Right cardiac atrium (tissue), 5 donors: ENCODE results near the gene ATOSA. TPM values are rescaled to one million over a fixed set of nuclear protein-coding genes. Genes with fewer than 3 reads are reported as not detected.

Source experiments
- ATAC-seq, 2 donors: fragments of 200-7000 bp; cut with Tn5 transposase; one replicate each; pipeline versions ENCODE4 v1.8.0 to v1.9.1; 2020; ENCODE audit warnings: moderate library complexity in 2 of 2, mild to moderate bottlenecking in 1 of 2
- DNase-seq, 3 donors: peaks; one replicate each; pipeline ENCODE4 v3.0.0-alpha.2; 2020
- H3K27ac ChIP-seq: one replicate; pipeline ENCODE4 v1.5.1; 2013; ENCODE audit warnings: mild to moderate bottlenecking, low read length, control low read depth, moderate library complexity
- H3K27me3 ChIP-seq: one replicate; pipeline ENCODE4 v1.6.1; 2013; ENCODE audit not compliant: control insufficient read depth, insufficient read depth
- H3K4me1 ChIP-seq: one replicate; pipeline ENCODE4 v1.6.1; 2013; ENCODE audit warnings: low read length; ENCODE audit not compliant: control insufficient read depth, insufficient read depth
- H3K4me3 ChIP-seq: one replicate; pipeline ENCODE4 v1.5.1; 2013; ENCODE audit warnings: low read length, control low read depth
- H3K9me3 ChIP-seq: one replicate; pipeline ENCODE4 v1.6.1; 2013; ENCODE audit warnings: low read length; ENCODE audit not compliant: control insufficient read depth
- WGBS: extraction: QIAGEN DNeasy Blood & Tissue Kit; methylation state at CpG from one replicate; pipeline ENCODE4 v1.1.7; 2013; 5-methylcytosine and 5-hydroxymethylcytosine counted together
- intact Hi-C, 4 donors: fragments of 100-400 bp; cut with DNase I; formaldehyde crosslinking; loops; one replicate each; pipeline versions ENCODE4 v1.11.0 to v1.14.0; 2022 to 2023
- polyA plus RNA-seq: library from polyadenylated mRNA; stranded (reverse); fragments of 200-250 nt; gene quantifications from one replicate; pipeline ENCODE4 v1.2.3, GENCODE V29; 2013
- total RNA-seq, 4 donors: library from RNA; stranded (reverse); fragmentation: NEBNext Ultra II Directional; extraction: Animal tissue kit (Norgen Biotek cat#: 25700); gene quantifications; one replicate each; pipeline ENCODE4 v1.2.1, GENCODE V29; 2021
- donor health status: healthy with polysubstance abuse.
- donor health status: DM: no; HTN: yes; CAD: no.
- donor health status: DM: no; HTN: no; CAD: no.
- donor health status: DM: no; HTN: yes; CAD: no; lungs with severe emphysema.
- donor health status: DM: yes; HTN: yes; CAD: no.

Gene ATOSA
- total and polyA plus RNA-seq, 5 donors = 29.3 to 51.7 (median 33.2) TPM

- intact Hi-C loops = no loop called here
- no peak overlapping the region for H3K27ac ChIP-seq
Measured at GRCh38 chr15:52682200-52682599, 3.0 kb upstream of the ATOSA start.

DNA sequence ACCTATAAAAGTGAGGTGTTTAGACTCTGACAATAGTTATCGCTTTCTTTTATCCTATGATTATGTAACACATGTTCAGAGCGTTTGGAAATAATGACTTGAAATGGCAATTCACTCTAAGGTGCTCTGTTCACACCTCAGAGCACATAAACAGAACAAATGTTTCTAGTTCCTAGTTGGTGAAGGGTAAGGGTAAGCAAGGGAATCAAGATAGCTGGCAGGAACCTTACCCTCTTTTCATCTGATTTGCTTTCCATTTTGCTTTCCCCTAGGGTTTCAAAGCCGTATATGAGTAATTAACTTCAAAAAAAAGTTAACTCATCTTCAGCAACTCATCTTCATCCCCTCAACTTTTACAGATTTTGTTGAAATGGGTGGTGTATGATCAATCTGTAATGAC, 2.3 kb upstream of the ATOSA start:
- no peak for ATAC-seq
- 94% methylated on average over 3 of the region's 3 CpGs for WGBS
- H3K27ac ChIP-seq = no peak overlapping the region
- H3K4me1 ChIP-seq = no peaks in the 10 kb centered on the region
- DNase-seq = no peak
- H3K9me3 ChIP-seq = no peaks in the 10 kb centered on the region
- H3K4me3 ChIP-seq = no peak overlapping the region
- no peaks in the 10 kb centered on the region for H3K27me3 ChIP-seq
- intact Hi-C loops = no loop called here

More at GRCh38 chr15:52682200-52682599, 3.0 kb upstream of the ATOSA start:
- ATAC-seq (no peak), DNase-seq (no peak)
- Histone ChIP-seq H3K4me1 (no peaks in the 10 kb centered on the region), H3K4me3 (no peak overlapping the region), H3K27me3 (no peaks in the 10 kb centered on the region), H3K9me3 (no peaks in the 10 kb centered on the region)

GRCh38 chr15:52680761-52681160, 1.6 kb upstream of the ATOSA start:
- ATAC-seq = no peak
- intact Hi-C loops = no loop called here
- no peak for DNase-seq
- H3K4me1 ChIP-seq = no peaks in the 10 kb centered on the region
- no peaks in the 10 kb centered on the region for H3K27me3 ChIP-seq
- H3K27ac ChIP-seq = no peak overlapping the region
- no peak overlapping the region for H3K4me3 ChIP-seq
- no peaks in the 10 kb centered on the region for H3K9me3 ChIP-seq

GRCh38 chr15:52680041-52680391, 828 bp upstream of the ATOSA start:
- WGBS = 24% methylated on average over 3 of the region's 3 CpGs
- peak overlapping the region; percentile 82 for H3K4me3 ChIP-seq
- intact Hi-C loops = no loop called here

DNA sequence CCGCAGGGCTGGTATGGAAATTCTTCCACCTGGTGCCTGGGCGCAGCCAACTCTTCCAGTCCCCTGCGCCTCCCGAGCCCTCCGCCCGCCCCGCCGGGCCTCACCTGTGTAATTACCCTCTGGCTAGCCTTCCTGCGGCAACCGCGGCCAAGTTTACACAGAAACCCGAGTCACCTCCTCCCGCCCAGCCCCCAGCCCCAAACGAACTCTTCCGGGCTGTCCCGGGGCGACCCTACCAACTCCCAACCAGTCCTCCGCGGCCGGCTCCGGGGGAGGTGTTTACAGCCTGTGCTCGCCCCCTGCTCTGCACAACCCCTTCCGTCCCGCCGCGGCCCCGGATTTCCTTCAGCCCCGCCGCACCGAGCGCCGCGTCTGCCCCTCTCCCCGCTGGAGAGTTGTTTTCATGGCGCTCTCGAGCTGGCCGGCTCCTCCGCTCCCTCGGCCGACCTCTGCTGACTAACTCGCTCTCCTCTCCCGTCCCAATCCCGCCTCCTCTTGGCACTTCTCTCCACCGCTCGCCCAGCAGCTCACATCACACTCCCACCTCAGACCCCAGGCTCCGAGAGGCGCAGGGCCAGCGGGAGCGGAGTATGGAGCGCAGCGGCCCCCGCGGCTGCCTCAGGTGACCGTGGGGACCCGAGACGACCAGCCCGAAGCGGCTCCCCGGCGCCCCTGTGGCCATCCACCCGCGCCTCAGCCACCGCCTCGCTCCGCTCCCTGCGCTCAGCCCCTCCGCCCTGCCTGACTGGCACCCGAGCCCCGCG, 538 bp downstream of the ATOSA start:
- Histone ChIP-seq H3K27ac (peak overlapping the region; percentile 97), H3K4me1 (no peaks in the 10 kb centered on the region), H3K27me3 (no peaks in the 10 kb centered on the region), H3K4me3 (peak overlapping the region; percentile 82), H3K9me3 (no peaks in the 10 kb centered on the region)
- WGBS = under 1% methylated on average over 70 of the region's 70 CpGs
- DNase-seq (peak; percentile 74 to 87 (median 87)), ATAC-seq (peak; percentile 79 to 82)
- intact Hi-C loops = no loop called here

More at GRCh38 chr15:52680041-52680391, 828 bp upstream of the ATOSA start:
- H3K9me3 ChIP-seq = no peaks in the 10 kb centered on the region
- no peaks in the 10 kb centered on the region for H3K4me1 ChIP-seq
- H3K27ac ChIP-seq = peak overlapping the region; percentile 86
- ATAC-seq = no peak
- H3K27me3 ChIP-seq = no peaks in the 10 kb centered on the region
- DNase-seq = no peak

GRCh38 chr15:52677593-52678467, 1.4 kb downstream of the ATOSA start:
- no peaks in the 10 kb centered on the region for H3K27me3 ChIP-seq
- DNase-seq (peak; percentile 56 to 88 (median 82)), ATAC-seq (peak; percentile 67 to 74)
- peak overlapping the region; percentile 97 for H3K27ac ChIP-seq
- H3K9me3 ChIP-seq = no peaks in the 10 kb centered on the region
- no peaks in the 10 kb centered on the region for H3K4me1 ChIP-seq
- intact Hi-C loops = no loop called here
- peak overlapping the region; percentile 82 for H3K4me3 ChIP-seq
- 2% methylated on average over 16 of the region's 16 CpGs for WGBS

- intact Hi-C loops = no loop called here
- ATAC-seq (no peak), DNase-seq (no peak)
- no peaks in the 10 kb centered on the region for H3K27me3 ChIP-seq
- H3K4me1 ChIP-seq = no peaks in the 10 kb centered on the region
- no peak overlapping the region for H3K27ac ChIP-seq
- H3K4me3 ChIP-seq = no peak overlapping the region
- 83% methylated on average over 4 of the region's 4 CpGs for WGBS
- H3K9me3 ChIP-seq = no peaks in the 10 kb centered on the region
Measured at GRCh38 chr15:52674831-52675230, 4.4 kb downstream of the ATOSA start.

DNA sequence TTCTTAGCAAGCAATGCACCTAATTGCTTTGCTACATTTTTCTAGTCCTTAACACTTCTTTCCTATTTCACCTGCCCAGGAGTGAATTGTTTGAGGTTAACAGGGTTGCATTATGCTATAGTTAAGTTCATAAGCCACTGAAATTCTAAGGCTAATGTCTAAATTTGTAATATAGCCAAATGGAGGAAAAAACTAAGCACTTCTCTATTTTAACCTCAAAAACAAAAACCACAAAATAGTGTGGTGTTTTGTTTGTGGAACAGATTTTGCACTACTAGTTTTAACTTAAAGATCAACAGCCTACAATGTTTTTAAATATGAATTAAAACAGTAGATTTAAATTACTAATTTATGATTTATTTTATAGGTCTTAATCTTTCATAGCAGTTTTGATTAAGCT, 5.5 kb downstream of the ATOSA start:
- no peak for DNase-seq
- no peak overlapping the region for H3K27ac ChIP-seq
- intact Hi-C loops = no loop called here
- no peaks in the 10 kb centered on the region for H3K9me3 ChIP-seq
- no peaks in the 10 kb centered on the region for H3K27me3 ChIP-seq
- no peaks in the 10 kb centered on the region for H3K4me1 ChIP-seq
- H3K4me3 ChIP-seq = no peak overlapping the region
- no peak for ATAC-seq

- Histone ChIP-seq H3K4me1 (no peaks in the 10 kb centered on the region), H3K4me3 (no peak overlapping the region), H3K9me3 (no peaks in the 10 kb centered on the region), H3K27me3 (no peaks in the 10 kb centered on the region), H3K27ac (no peak overlapping the region)
- ATAC-seq (no peak), DNase-seq (no peak)
- intact Hi-C loops = no loop called here
- 85% methylated on average over 2 of the region's 2 CpGs for WGBS
Measured at GRCh38 chr15:52673312-52673711, 5.9 kb downstream of the ATOSA start.

- Histone ChIP-seq H3K4me1 (no peaks in the 10 kb centered on the region), H3K27ac (no peak overlapping the region), H3K4me3 (no peak overlapping the region), H3K9me3 (no peaks in the 10 kb centered on the region), H3K27me3 (no peaks in the 10 kb centered on the region)
- intact Hi-C loops = no loop called here
- ATAC-seq (no peak), DNase-seq (no peak)
- WGBS = 83% methylated on average over 1 of the region's 1 CpG
Measured at GRCh38 chr15:52672661-52673060, 6.5 kb downstream of the ATOSA start.

- ATAC-seq (no peak), DNase-seq (no peak)
- Histone ChIP-seq H3K9me3 (no peaks in the 10 kb centered on the region), H3K27me3 (no peaks in the 10 kb centered on the region), H3K4me1 (peaks cover 3% of the 10 kb centered on the region), H3K27ac (no peak overlapping the region), H3K4me3 (no peak overlapping the region)
- intact Hi-C loops = no loop called here
- 78% methylated on average over 5 of the region's 5 CpGs for WGBS
Measured at GRCh38 chr15:52670087-52670486, 9.1 kb downstream of the ATOSA start.
